ENCODE data around the gene CFAP410.

CFAP410 gene

DNA sequence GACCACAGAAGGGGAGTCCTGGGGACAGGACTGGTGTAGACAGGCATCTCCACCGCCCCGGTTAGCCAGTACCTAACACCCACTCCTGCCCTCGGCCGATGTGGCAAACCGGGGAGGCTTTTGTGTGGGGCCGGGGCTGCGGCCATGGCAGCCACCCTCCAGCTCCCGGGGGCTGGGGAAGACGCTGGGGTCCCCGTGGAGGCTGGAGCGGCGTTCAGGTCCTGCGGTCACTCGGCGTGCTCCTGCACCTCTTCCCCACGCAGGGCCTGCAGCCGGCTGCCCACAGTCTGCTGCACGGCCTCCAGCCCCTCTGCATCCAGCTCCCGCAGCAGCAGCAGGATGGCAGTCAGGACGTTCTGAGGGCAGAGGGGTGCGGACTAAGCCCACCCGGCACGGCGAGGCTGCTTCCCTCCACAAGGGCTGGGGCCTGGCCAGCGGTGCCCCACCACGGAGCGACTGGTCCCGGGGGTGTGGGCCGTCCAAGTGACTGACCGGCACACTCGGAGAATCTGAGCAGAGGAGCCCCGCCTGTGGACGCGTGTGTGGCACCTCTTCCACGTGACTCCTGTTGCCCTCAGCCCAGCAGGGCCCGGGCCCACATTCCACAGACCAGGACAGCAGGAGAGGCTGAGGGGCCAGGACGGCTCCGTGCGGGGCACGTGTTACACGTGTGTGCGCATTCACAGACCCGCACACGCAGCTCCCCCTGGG lies 9.1 kb downstream of the CFAP410 start:
- DNase-seq = no peak

- DNase-seq = no peak
Observed at GRCh38 chr21:44329086-44329889, 9.9 kb downstream of the CFAP410 start.

DNA sequence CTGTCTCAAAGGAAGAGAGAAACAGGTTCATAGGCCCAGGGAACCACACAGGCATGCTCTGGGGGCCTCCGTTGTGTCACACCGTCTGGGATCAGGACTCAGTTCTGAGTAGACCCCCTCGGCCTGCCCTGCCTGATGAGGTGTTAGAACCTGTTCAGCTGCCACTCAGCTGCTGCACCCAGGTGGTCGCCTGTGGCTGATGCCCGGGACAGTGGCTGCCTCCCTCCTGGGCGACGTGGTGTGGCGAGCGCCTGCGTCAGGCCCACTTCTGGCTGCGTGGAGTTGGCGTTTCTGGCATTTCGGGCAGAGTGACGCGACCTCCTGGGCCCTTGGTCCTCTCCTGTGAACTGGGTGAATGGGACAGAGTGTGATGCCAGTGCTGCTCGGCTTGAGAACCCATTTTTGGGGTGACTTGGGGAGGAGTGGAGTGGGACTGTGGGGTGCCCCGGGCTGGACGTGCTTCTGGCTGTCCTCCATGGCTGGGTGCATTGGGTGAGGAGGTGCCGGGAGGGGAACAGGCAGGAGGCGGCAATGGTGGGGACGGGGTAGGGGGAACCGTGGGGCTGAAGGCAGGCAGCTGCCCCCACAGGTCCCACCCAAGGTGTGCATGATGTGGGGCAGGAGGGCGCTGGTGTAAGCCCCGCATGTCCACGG lies 10.8 kb downstream of the CFAP410 start:
- DNase-seq = no peak

DNA sequence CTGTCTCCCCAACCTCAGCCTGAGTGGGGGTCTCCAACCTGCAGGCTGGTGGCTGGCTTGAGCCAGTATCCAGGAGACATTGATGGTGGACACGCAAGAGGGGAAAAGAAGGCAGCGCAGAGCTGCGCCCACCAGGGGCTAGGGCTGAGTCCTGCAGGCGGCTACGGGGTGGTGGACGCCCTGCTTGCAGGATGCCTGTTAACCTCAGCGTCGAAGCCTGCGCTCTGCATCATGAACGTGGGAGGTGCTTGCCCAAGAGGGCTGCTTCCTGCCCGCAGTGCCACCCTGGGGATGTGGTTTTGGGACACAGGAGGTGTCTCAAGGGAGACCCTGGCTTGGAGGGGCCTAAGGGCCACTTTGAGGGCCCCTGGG lies 11.6 kb downstream of the CFAP410 start:
- no peak for DNase-seq

DNA sequence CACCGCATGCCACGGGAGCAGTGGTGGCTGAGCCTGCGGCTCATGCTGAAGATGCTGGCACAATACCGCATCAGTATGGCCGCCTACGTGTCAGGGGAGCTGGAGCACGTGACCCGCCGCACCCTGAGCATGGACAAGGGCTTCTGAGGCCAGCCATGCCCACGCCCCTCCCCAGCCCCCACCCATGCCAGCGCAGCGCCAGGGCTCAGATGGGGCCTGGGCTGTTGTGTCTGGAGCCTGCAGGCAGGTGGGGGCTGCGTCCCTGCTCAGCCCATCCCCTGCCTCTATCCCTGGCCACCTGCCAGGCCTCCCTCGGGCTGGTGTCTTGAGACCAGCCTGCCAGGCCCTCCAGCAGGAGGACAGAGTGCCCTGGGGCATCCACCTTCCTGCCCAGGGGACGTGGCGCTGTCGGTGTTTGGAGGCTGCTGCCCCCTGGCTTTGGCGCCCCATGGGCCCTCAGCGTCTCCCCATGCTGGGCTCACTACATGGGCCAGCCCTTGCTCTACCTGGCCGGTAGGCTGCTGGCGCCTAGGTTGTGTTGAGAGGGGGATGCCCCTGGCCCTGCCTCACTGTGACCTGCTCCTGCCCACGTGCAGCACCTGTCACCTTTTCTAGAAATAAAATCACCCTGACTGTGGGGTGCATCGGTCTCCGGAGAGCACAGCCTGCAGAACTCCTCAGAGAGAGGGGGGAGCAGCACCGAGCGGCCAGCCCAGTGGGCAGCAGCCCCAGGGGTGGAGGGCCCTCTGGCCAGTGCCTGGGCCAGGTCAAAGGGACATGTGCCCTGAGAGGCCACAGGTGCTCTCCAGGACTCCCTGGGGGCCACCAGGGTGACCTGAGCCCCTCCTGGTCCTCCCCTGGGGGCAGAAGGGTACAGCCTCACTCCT lies 12.2 kb downstream of the CFAP410 start:
- no peak for DNase-seq

GRCh38 chr21:44326272-44326647 lies 12.9 kb downstream of the CFAP410 start:
- no peak for DNase-seq

DNA sequence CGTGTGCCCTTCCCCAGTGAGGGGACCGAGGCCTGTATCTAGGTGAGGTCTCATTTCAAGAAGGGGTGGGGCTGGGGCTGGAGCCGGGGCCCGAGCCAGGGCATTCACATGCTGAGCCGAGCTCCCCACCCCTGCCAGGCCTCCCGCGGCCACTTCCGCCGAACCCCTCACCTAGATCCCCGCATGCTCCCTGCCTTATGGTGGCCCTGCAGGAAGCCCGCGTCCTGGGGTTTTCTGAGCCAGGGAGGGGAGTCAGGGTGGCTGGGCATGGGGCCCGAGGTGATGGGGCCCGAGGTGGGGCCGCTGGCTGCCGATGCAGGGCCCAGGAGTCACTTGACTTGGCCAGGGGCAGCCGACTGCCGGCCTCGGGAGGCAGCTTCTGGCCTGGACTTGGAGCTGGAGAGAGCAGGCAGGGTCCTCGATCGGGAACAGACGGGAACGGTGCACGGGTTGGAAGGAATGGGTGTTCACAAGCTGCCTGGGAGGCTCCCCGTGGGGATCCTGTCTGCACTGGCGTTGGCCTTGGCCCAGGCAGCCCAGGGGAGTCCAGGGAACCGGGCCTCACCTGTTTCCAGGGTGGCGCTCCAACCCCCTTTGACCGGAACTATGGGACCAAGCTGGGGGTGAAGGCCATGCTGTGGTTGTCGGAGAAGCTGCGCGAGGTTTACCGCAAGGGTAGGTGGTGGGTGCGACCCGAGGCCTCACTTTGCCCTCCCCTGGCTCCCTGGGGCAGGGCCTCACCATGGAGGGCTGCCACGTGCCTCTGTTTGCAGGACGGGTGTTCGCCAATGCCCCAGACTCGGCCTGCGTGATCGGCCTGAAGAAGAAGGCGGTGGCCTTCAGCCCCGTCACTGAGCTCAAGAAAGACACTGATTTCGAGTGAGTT lies 13.6 kb downstream of the CFAP410 start:
- no peak for DNase-seq

DNA sequence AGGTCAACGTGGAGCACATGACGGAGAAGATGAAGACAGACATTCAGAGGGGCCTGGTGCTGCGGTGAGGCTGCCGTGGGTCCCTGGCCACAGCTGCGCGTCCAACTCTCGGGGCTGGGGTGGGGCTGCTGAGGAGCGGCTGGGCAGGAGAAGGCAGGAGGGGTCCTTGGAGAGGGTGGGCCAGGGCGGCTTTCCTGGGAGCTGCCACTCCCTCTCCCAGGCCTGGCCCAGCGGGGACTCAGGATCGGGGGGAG lies 14.4 kb downstream of the CFAP410 start:
- DNase-seq = no peak

DNA sequence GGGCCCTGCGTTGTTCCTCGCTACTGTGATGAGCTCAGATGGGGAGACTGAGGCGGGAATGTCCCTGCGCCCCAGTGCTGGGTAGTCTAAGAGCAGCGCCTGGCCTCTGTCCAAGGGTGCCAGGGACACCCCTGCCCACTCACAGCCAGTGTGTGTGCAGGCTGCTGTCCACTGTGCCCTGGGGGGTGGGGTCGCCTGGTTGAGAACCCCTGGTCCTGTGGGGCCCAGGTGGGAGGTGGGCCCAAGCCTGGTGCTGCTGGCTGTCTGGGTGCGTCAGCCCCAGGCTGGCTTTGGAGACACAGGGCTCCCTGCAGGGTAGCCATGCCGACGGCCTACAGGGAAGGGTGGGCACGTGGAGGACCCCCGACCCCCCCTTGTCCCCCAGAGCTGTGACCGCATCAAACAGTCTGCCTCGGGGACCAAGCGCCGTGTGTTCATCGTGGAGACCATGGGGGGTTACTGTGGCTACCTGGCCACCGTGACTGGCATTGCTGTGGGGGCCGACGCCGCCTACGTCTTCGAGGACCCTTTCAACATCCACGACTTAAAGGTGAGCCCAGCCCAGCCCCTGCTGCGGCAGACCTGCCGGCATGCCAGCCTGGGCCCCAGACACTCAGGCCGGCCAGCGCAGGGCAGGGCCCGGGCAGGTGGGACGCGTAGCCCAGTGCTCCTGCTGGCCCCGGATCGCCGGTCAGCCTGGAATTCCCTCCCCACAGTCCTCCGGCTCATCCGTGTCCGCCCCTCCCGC lies 14.9 kb downstream of the CFAP410 start:
- no peak for DNase-seq

GRCh38 chr21:44323591-44323990 lies 15.6 kb downstream of the CFAP410 start:
- no peak for DNase-seq

DNA sequence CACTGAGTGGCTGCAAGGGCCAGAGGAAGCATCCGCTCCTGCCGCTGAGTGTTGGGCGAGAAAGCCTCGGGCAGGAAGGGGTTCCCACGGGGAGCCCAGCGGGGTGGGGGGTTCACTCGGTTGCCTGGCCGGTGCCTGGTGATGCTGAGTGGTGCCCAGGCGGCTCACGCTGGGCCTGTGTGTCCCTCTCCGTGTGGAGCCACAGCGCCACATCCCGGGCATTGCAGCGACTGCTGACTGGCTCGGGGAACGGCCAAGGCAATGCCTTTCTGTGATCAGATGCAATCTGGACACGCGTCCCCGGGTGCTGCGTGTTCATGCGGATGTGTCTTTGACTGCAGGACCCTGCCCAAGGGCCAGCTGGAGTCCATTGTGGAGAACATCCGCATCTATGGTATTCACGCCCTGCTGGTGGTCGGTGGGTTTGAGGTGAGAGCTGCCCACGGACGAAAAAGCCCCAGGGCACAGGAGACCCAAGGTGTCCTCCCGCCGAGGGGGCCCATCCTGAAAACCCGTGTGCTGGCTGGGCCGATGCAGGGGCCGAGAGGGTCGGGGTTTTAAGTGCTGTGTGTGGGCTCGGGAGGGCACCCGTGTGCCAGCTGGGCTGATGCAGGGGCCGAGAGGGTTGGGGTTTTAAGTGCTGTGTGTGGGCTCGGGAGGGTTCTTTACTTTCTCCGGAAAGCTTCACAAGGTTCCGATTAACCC lies 16.4 kb downstream of the CFAP410 start:
- DNase-seq = no peak

DNA sequence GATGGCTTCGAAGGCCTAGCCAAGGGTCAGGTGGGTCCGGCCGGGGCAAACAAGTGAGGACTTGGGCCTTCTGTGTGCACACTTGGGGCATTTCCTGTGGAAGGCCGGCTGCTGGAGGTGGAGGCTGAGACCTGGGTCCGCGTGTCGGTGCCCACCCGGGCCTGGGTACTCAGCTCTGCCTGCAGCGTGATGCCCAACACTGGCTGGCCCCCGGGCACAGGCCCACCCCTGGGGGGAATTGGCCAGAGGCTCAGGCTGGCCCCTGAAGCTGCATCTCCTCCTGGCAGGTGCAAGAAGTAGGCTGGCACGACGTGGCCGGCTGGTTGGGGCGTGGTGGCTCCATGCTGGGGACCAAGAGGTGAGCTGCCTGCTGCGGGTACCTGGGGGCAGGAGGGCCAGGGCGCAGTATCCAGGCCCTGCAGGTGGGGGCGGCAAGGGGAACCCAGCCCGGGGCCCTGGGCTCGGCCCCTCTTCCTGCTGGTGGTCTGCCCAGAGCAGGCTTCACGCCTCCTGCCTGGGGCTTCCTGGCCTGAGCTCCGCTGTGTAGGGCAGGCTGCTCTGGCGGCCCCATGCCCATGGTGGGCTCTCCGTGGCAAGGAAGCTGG lies 17.2 kb downstream of the CFAP410 start:
- no peak for DNase-seq

- DNase-seq = no peak
Observed at GRCh38 chr21:44320847-44321246, 18.3 kb downstream of the CFAP410 start.

GRCh38 chr21:44319407-44320065 lies 19.7 kb downstream of the CFAP410 start:
- DNase-seq = no peak

GRCh38 chr21:44318489-44319285 lies 20.5 kb downstream of the CFAP410 start:
- no peak for DNase-seq

DNA sequence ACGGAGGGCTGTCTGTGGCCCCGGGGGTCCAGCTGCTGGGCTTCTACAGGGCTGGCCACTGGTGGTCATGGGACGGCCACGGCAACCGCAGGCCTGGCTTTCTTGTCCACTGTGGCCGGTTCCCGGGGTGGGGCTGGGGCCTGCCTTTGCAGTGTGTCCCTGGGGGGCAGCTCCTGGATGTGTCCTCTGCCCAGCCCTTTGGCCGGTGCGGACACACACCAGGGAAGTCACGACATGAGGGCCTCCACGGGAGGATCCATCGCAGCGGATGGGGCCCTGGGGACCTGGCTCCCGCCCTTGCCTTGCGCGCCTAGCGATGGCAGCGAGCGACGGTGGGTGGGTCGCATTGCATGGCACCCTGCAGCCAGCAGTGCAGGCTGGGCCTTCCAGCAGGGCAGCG lies 21.3 kb downstream of the CFAP410 start:
- no peak for DNase-seq

GRCh38 chr21:44317241-44317782 lies 21.9 kb downstream of the CFAP410 start:
- no peak for DNase-seq

- no peak for DNase-seq
Observed at GRCh38 chr21:44316277-44316900, 22.8 kb downstream of the CFAP410 start.
